ENCODE results near the gene IFNK. TPM values are rescaled to one million over a fixed set of nuclear protein-coding genes. Genes with fewer than 3 reads are reported as not detected.

The IFNK gene
- total and polyA plus RNA-seq, 4 donors: not detected

DNA sequence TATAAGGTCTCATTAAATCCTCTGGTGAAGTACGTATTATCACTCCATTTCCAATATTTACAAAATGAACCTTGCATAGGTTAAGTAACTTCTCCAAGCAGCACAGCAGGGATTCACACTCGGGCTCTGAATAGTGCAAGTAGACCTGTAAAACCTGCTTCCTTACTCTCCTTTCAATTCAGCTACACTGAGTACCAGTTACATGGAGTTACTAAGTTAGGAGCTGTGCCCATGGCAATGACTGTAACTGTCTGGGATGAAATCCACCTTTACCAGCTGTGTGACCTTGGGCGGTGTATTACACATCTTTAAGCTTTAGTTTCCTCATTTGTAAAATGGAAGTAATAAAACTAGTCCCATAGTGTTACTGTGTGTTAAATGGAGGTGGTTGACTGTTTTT lies 21.4 kb downstream of the IFNK start:
- no peak overlapping the region for H3K4me3 ChIP-seq (ENCODE audit: low read depth in 1 of 3, low read length in 3 of 3)
- H3K27ac ChIP-seq (ENCODE audit: low read depth in 1 of 2, low read length in 2 of 2): no peak overlapping the region
- no peak overlapping the region for H3K9ac ChIP-seq (ENCODE audit: low read depth in 1 of 2, low read length in 2 of 2)
- WGBS: 93% methylated on average over 3 of the region's 3 CpGs
- no peak for DNase-seq (ENCODE audit: low spot score)
- peaks cover 0 to 21% (median 2%) of the 10 kb centered on the region in 4 donors for H3K36me3 ChIP-seq (ENCODE audit: control insufficient read depth in 4 of 4, insufficient read depth in 3 of 4, low read depth in 1 of 4, low read length in 3 of 4)
- peaks cover 0 to 8% (median 5%) of the 10 kb centered on the region in 4 donors for H3K4me1 ChIP-seq (ENCODE audit: control insufficient read depth in 4 of 4, insufficient read depth in 4 of 4, low read length in 3 of 4)
- no peaks in the 10 kb centered on the region for H3K9me3 ChIP-seq (ENCODE audit: control insufficient read depth in 4 of 4, low read length in 3 of 4)
- no peaks in the 10 kb centered on the region for H3K27me3 ChIP-seq (ENCODE audit: control insufficient read depth in 4 of 4, insufficient read depth in 4 of 4, low read length in 3 of 4)
- TF ChIP-seq EGR1 (IDR thresholded peaks at IDR 0.05; ENCODE audit: low read depth in 2 of 2) (no peak), NR2F2 (IDR thresholded peaks at IDR 0.05) (no peak), SP1 (IDR thresholded peaks at IDR 0.05) (no peak), FOXA2 (IDR thresholded peaks at IDR 0.05) (no peak), HNF4G (IDR thresholded peaks at IDR 0.05) (no peak), YY1 (IDR thresholded peaks at IDR 0.05) (no peak), JUND (IDR thresholded peaks at IDR 0.05) (no peak), FOXA1 (IDR thresholded peaks at IDR 0.05) (no peak), RAD21 (IDR thresholded peaks at IDR 0.05) (no peak), HNF4A (conservative IDR thresholded peaks at IDR 0.05) (no peak), TAF1 (conservative IDR thresholded peaks at IDR 0.05) (no peak), GABPA (IDR thresholded peaks at IDR 0.05 in 1 of 2, conservative IDR thresholded peaks at IDR 0.05 in 1 of 2) (no peak)
- TF ChIP-seq, protein P1, sequence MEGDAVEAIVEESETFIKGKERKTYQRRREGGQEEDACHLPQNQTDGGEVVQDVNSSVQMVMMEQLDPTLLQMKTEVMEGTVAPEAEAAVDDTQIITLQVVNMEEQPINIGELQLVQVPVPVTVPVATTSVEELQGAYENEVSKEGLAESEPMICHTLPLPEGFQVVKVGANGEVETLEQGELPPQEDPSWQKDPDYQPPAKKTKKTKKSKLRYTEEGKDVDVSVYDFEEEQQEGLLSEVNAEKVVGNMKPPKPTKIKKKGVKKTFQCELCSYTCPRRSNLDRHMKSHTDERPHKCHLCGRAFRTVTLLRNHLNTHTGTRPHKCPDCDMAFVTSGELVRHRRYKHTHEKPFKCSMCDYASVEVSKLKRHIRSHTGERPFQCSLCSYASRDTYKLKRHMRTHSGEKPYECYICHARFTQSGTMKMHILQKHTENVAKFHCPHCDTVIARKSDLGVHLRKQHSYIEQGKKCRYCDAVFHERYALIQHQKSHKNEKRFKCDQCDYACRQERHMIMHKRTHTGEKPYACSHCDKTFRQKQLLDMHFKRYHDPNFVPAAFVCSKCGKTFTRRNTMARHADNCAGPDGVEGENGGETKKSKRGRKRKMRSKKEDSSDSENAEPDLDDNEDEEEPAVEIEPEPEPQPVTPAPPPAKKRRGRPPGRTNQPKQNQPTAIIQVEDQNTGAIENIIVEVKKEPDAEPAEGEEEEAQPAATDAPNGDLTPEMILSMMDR (IDR thresholded peaks at IDR 0.05; ENCODE audit: low read depth, low read length, missing input control): no peak
- TF ChIP-seq, protein P2, sequence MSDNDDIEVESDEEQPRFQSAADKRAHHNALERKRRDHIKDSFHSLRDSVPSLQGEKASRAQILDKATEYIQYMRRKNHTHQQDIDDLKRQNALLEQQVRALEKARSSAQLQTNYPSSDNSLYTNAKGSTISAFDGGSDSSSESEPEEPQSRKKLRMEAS (IDR thresholded peaks at IDR 0.05): no peak
- TF ChIP-seq, protein P3, sequence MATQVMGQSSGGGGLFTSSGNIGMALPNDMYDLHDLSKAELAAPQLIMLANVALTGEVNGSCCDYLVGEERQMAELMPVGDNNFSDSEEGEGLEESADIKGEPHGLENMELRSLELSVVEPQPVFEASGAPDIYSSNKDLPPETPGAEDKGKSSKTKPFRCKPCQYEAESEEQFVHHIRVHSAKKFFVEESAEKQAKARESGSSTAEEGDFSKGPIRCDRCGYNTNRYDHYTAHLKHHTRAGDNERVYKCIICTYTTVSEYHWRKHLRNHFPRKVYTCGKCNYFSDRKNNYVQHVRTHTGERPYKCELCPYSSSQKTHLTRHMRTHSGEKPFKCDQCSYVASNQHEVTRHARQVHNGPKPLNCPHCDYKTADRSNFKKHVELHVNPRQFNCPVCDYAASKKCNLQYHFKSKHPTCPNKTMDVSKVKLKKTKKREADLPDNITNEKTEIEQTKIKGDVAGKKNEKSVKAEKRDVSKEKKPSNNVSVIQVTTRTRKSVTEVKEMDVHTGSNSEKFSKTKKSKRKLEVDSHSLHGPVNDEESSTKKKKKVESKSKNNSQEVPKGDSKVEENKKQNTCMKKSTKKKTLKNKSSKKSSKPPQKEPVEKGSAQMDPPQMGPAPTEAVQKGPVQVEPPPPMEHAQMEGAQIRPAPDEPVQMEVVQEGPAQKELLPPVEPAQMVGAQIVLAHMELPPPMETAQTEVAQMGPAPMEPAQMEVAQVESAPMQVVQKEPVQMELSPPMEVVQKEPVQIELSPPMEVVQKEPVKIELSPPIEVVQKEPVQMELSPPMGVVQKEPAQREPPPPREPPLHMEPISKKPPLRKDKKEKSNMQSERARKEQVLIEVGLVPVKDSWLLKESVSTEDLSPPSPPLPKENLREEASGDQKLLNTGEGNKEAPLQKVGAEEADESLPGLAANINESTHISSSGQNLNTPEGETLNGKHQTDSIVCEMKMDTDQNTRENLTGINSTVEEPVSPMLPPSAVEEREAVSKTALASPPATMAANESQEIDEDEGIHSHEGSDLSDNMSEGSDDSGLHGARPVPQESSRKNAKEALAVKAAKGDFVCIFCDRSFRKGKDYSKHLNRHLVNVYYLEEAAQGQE (IDR thresholded peaks at IDR 0.05): no peak
- TF ChIP-seq, protein P4, sequence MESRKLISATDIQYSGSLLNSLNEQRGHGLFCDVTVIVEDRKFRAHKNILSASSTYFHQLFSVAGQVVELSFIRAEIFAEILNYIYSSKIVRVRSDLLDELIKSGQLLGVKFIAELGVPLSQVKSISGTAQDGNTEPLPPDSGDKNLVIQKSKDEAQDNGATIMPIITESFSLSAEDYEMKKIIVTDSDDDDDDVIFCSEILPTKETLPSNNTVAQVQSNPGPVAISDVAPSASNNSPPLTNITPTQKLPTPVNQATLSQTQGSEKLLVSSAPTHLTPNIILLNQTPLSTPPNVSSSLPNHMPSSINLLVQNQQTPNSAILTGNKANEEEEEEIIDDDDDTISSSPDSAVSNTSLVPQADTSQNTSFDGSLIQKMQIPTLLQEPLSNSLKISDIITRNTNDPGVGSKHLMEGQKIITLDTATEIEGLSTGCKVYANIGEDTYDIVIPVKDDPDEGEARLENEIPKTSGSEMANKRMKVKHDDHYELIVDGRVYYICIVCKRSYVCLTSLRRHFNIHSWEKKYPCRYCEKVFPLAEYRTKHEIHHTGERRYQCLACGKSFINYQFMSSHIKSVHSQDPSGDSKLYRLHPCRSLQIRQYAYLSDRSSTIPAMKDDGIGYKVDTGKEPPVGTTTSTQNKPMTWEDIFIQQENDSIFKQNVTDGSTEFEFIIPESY (IDR thresholded peaks at IDR 0.05): no peak
- TF ChIP-seq, protein P5, sequence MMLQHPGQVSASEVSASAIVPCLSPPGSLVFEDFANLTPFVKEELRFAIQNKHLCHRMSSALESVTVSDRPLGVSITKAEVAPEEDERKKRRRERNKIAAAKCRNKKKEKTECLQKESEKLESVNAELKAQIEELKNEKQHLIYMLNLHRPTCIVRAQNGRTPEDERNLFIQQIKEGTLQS (IDR thresholded peaks at IDR 0.05): no peak
